HG02973 (cell line): ENCODE results near the gene STXBP4.

Experiments used
- ATAC-seq: cut with Tn5 transposase; IDR thresholded peaks from one replicate; pipeline ENCODE4 v1.9.1; 2021; ENCODE audit warnings: moderate library complexity; ENCODE audit not compliant: unreplicated experiment

STXBP4 gene

DNA sequence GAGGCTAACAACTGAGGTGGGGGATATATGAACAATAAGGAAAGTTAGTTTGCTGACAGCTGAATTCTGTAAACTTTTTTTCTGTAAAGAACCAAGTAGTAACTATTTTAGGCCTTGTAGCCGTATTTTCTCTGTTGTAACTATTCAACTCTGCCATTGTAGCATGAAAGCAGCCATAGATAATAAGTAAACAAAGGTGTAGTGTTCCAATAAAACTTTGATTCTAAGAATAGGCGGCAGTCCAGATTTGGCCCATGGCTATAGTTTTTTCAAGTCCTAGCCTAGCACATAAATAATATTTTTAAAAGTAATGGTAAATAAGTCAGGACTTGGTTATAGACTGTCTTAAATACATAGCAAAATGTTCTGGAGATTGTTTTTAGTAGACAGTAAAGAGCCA is 142.0 kb downstream of the STXBP4 start:
- no peak for ATAC-seq

GRCh38 chr17:55114283-55114682 is 145.7 kb downstream of the STXBP4 start:
- ATAC-seq: no peak

- ATAC-seq: no peak
Observed at GRCh38 chr17:55116440-55116914, 147.9 kb downstream of the STXBP4 start.

- ATAC-seq: no peak
Observed at GRCh38 chr17:55117164-55117563, 148.6 kb downstream of the STXBP4 start.

GRCh38 chr17:55120651-55121050 is 152.1 kb downstream of the STXBP4 start:
- no peak for ATAC-seq

- ATAC-seq: no peak
Observed at GRCh38 chr17:55121268-55121667, 152.7 kb downstream of the STXBP4 start.

- no peak for ATAC-seq
Observed at GRCh38 chr17:55122114-55122513, 153.5 kb downstream of the STXBP4 start.

- no peak for ATAC-seq
Observed at GRCh38 chr17:55124730-55125360, 156.3 kb downstream of the STXBP4 start.

GRCh38 chr17:55133583-55133982 is 165.0 kb downstream of the STXBP4 start:
- ATAC-seq: no peak

DNA sequence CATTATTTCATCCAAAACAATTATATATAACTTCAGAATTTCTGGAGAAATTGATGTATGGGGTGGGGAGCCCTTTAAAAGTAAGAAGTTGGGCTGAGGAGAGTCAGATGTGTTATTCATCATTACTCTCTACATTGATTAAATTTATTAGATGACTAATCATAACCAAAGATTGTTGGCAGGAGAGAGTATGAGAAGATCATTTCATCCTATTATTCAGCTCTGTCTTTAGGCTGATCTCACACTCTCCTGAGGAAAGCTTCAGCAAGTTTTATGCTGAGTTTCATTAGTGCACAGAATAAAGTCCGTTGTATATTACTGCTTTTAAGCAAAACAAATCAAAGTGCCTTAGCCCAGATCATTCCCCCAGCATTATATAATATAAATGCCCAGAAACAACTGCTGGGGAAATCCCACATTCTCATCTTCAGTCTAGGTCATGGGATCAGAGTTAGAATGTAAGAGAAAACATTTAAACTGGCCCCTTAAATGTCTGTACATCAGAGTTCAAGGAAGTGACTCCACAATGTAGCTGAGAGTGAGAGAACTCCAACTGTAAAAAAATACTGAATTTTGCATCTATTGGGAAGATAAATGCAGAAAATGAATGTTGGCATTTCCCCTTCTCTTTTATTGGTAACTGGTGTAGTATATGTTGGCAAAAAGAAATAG is 166.1 kb downstream of the STXBP4 start:
- no peak for ATAC-seq

DNA sequence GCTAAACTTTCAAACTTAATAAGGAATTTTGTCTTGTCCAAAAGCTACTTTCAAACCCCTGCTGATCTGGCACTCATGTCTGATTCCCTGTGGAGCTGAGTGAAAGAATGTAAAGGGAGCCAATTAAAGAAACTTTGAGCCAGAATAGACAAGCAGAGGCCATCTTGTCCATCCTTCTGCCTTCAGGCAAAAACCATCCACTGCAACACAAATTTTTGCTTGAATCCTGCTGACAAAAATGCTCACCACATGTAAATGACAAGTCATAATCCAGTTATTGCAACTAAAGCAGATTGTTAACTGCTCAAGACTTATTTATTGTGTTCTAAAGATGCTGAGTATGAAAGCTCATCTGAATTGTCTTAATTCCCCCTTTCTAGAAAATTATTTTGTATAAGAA is 172.2 kb downstream of the STXBP4 start:
- ATAC-seq: no peak

DNA sequence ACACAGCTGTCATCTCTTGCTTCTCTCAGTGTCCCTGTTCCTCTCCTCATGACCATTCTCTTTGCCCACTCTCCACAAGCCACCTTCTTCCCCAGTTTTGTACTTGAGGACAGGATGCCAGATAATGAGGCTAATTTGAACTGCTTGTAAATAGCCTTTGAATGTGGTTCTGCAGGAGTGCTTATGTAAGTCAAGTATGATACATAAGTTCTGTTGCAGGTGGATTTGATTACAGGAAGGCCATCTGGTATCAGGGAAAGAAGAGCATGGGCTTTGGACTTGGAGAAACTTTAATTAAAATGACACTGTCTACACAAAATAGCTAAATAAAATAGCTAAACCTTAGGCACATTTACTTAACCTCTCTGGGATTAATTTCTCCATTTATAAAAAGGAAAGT is 176.0 kb downstream of the STXBP4 start:
- no peak for ATAC-seq

GRCh38 chr17:55149485-55149884 is 180.9 kb downstream of the STXBP4 start:
- ATAC-seq: no peak

GRCh38 chr17:55152236-55152635 is 183.7 kb downstream of the STXBP4 start:
- ATAC-seq: no peak

- no peak for ATAC-seq
Observed at GRCh38 chr17:55154101-55154500, 185.5 kb downstream of the STXBP4 start.

DNA sequence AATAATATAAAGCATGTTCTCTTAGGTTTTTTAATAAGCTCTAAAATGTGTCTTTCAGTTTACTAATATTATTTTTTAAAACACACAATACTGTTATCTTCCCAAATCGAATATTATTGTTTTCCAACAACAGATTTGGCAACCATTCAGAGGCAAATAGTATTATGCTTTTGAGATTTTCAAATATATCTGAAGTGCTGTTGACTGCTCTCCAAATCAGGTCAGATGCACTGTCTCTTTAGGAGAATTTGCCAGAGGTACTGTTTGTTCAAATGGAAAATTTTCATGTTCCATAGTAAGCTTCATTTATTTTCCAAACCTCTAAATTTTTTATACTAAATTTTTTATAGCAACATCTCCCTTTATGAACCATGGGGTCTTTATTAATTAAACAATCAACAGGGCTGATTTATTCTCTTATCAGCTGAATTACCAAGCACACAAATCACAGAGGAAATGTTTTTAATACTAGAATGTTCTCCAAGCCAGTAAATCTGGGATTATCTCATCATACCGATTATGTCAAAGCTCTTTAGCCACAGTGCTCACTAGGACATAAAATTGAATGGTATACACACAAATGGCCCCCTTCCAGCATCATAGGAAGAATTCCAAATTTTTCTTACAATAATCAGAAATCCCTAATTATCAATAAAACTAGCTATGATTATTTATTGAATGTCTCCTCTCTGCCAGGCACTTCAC is 187.4 kb downstream of the STXBP4 start:
- ATAC-seq: no peak

DNA sequence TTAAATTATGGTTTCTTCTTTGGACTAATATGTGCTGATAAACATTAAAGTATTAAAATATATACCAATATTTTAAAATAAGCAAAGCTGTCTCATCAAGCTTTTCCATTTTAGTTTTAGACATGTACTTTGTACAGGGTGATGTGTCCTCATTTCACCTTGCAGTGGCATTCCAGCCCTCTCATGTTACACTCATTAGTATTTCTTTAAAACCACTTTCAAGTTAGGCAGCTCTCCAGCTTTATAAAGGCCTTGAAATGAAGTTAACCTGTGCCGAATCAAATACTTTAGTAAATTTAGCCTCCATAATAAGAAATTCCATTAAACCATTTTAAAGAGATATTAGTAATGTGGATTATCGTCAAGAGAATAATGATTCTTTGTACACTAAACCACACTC is 188.6 kb downstream of the STXBP4 start:
- no peak for ATAC-seq

GRCh38 chr17:55158439-55158838 is 189.9 kb downstream of the STXBP4 start:
- no peak for ATAC-seq

DNA sequence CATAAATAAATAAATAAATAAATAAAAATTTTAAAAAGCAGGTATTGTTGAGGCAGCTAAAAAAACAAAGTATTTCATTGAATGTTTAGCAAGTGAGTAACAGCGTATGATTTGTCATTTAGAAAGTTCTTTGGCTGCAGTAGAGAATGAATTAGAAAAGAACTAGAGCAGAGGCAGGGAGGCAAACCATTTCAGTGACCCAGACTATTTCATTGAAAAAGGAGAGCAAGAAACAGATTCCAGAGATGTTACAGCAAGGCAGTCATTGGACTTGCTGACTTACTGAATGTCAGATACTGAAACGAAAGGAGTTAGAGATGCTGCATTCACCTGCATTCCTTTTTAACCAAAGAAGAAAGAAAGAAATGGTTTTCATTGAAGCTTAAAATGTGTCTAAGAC is 190.7 kb downstream of the STXBP4 start:
- ATAC-seq: no peak

DNA sequence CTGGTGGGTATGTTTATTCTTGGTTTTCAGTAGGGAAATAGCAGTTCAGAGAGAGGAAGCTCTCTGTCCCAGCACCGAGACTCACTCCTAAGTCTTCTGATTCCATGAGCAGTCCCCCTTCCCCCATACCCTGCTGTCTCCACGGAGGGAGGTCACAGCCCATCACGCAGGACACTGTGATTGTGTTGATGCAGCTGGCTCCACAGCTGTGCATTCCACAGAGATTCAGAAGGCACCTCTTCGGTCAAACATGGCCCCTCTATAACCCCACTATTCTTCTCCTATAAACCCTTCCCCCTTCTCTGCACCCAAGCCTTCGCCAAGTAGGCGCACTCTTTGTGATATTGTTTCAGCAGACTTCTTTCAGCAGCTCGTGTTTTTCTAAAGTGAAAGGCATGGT is 191.9 kb downstream of the STXBP4 start:
- ATAC-seq: no peak

DNA sequence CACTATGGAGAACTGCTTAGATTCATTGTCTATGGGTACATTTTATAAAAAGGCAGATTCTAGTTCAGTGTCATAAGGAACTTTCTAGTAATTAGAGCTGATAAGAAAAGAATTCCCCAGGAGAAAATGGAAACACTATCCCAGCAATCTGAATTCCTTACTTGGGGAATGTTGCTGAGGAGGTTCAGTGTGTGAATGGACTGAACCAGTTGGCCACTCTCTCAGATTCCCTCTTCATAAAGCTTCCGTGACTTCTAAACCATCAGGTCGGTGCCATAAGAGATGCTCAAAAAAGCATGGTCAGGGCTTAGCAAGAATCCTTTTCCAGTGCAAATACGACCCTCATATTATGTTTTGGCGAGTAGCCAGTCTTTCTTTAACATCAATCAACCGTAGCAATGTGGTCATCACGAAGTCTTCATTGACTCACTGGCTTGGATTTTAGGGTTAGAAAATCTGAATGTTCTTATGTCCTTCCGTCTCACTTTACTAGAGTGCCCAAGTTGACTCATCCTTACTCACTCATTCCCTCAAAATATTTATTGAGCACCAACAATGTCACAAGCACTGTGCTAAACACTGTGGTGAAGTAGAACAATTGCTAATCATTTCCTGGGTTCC is 193.5 kb downstream of the STXBP4 start:
- no peak for ATAC-seq

- no peak for ATAC-seq
Observed at GRCh38 chr17:55162556-55162946, 194.0 kb downstream of the STXBP4 start.
